GM19467 (cell line): ENCODE measurements around the gene KRT3.
"Not testable (repeated sequence)": the region's sequence is repeated elsewhere in the genome, so short reads cannot be mapped to it uniquely, and the experiment has no call there.

Experiments
- ATAC-seq: cut with Tn5 transposase; IDR thresholded peaks from one replicate; pipeline ENCODE4 v1.9.1; 2021; ENCODE audit warnings: mild to moderate bottlenecking, moderate library complexity; ENCODE audit not compliant: unreplicated experiment

KRT3 gene

DNA sequence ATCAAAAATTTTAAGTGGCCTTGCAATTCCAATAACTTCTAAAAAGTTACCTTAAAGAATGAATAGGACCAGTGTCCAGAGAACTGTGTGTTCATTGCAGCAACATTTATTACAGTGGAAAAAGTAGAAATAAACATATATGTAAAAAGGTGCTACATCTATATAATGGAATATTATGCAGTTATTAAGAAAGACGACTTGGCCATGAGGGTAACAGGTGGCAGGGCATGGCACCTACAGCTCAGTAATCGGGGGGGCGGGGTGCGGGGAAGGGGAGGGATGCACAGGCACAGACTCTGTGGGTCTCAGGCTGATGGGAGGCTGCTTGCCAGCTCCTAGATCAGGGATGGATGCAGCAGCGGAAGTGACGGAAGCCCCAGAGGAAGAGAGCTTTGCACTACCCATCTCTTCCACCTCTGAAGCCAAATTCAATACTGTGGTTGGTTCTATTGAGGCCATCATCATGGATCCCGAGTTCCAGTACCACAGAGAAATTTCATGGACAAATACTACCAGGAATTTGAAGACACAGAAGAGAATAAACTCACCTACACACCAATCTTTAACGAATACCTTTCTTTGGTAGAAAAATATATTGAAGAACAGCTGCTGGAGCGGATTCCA, 32.8 kb downstream of the KRT3 start:
- no peak for ATAC-seq

GRCh38 chr12:52761802-52762201, 34.1 kb downstream of the KRT3 start:
- no peak for ATAC-seq

- ATAC-seq: not testable (repeated sequence)
These were observed 34.7 kb downstream of the KRT3 start for GRCh38 chr12:52761218-52761617.

DNA sequence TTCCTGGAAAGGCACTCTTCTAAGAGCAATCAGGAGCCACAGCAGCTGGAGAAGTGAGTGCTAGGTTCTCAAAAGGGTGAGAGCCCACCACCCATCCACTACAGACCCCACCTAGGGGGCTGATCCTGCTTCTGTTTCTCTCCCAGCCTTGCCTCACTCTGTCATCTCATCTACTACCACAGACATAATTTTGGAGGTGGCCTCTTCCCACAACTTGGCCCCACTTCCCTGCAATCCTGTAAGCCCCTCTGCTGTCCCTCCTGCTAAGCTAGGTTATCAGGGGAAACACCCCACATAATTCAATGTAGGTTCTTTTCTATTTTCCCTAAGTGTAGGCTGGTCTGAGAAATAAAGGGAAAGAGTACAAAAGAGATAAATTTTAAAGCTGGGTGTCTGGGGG, 35.3 kb downstream of the KRT3 start:
- ATAC-seq: no peak

- no peak for ATAC-seq
These were observed 36.2 kb downstream of the KRT3 start for GRCh38 chr12:52759695-52760094.

DNA sequence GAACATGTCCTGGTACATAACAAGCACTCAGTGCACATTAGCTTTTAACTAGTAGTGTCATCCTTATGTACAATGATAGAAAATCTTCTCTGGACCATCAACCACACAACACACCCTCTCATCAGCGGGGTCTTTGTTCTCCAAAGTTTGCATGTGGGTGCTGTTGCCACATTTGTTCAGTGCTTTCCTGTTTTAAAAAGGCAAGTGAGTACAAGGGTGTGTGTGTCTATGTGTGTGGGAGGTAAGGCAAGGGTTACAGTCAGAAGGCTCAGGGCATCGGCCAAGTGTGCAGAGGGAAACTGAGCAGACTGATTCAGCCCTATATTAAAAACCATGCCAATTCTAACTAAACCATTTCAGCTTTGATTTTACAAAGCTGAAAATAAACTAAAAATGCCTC, 36.7 kb downstream of the KRT3 start:
- ATAC-seq: no peak

- no peak for ATAC-seq
These were observed 38.3 kb downstream of the KRT3 start for GRCh38 chr12:52757449-52758176.

DNA sequence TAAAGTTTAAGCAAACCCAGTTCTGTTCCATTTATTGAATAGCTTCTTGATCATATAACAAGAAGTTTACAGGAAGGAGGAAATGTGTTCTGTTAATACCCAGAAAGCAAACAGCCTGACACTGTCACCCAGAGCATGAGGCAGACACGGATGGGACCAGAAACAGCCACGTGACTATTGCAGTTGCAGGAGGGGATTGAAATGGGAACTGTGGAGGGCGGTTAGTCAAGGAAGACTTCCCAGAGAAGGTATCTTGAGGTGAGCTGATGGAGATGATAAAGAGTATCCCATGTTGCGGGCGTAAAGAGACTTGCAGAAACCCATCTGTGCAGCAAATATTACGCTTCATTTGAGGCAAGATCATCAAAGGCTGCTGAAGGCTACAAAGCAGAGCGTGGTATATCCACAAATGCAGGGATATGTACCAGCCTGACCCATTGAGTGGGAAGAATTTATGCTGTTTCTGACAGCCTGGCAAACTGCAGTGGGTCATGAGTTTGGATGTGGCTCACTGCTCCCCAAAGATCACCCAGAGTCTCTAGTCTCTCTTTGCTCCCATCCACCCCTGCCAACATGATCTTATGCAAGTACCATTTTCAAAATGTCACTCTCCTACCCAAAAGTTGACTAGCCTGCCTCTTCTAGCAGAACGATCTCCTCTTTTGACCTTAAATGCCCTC, 39.5 kb downstream of the KRT3 start:
- ATAC-seq: no peak

GRCh38 chr12:52755533-52755932, 40.4 kb downstream of the KRT3 start:
- ATAC-seq: no peak

DNA sequence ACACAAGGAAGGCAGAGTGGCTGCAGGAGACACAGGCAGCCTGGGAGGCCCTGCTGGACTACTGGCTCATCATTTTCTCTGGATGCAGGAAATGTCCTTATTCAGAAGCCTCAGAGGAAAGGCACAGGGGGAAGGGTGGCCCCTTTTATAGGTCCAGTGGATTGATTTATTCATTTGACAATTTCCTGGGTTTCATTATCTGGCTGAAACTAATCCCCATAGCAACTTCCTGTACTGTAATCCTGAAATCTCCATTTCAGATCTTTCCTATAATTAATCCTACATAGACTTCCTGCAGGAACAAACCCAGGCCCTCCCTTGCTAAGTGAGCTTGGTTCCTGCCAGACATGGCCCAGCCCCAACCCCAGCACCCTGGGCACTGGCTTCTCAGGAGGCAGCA, 41.8 kb downstream of the KRT3 start:
- no peak for ATAC-seq

- ATAC-seq: no peak
These were observed 42.6 kb downstream of the KRT3 start for GRCh38 chr12:52753283-52753682.

- no peak for ATAC-seq
These were observed 43.4 kb downstream of the KRT3 start for GRCh38 chr12:52752516-52752915.

DNA sequence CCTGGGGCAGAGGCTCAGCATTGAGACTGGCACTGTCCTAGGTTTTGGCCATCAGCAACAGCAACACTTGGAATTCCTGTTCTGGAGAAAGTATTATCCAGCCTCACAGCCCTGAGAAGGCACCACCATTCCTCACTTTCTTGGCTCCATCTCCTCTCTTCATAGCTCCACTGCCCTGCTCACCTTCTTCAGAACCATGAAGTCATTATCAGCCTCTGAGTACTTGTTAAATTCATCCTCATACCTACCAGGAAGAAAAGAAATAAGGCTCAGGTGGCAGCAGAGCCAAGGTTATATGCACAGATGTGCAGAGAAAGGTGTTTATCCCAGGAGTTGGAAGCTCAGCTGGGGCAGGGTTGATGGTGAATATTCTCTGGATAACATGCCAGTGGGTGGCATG, 44.1 kb downstream of the KRT3 start:
- ATAC-seq: no peak

DNA sequence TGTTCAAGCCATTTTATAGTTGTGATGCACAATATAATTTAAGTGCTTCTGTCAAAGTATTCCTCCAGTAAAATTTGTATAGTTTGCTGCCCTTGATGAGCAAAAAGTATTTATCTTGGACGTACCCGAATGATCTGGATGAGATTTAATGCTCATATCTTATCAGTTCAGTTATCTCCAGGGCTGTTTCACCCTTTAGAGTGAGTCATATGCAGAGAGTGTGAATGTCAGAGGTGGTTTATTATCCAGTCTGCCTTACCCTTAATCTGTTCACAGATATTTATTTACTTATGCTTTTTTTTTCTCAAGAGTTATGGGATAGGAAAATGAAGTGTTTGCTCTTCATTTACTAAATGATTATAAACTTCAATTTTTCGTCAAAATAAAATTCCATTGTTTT, 45.4 kb downstream of the KRT3 start:
- not testable (repeated sequence) for ATAC-seq

- ATAC-seq: no peak
These were observed 46.1 kb downstream of the KRT3 start for GRCh38 chr12:52749827-52750226.

GRCh38 chr12:52748578-52748977, 47.3 kb downstream of the KRT3 start:
- ATAC-seq: no peak

- no peak for ATAC-seq
These were observed 50.4 kb downstream of the KRT3 start for GRCh38 chr12:52745554-52745953.

DNA sequence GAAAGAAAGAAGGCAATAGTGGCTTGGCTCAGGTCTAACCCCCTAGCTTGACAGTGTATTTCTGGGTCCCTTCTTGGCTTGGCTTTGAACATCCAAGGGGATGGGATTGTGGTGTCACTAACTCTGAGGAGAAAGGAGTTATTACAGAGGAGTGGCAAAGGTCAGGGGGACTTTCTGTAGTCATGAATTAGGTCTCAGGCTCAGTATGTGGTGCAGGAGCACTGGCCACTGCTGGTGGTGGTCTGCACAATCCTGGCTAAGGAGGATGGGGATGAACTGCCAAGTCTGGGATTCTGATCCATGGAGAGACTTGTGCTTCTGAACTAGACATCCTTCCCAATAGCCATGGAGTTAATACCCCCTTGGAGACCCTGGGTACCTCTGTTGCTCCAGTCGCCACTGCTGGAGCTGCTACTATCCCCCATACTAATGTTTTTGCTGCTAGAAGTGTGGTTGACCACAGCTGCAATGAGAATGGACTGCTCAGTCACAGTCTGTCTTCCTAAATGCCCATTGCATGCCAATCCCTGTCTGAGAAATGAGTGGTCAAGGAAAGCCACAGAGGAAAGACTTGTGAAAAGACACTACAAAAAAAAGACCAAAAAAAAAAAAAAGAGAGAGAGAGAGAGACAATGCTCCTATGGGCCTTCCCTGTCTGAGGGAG, 51.3 kb downstream of the KRT3 start:
- ATAC-seq: no peak

DNA sequence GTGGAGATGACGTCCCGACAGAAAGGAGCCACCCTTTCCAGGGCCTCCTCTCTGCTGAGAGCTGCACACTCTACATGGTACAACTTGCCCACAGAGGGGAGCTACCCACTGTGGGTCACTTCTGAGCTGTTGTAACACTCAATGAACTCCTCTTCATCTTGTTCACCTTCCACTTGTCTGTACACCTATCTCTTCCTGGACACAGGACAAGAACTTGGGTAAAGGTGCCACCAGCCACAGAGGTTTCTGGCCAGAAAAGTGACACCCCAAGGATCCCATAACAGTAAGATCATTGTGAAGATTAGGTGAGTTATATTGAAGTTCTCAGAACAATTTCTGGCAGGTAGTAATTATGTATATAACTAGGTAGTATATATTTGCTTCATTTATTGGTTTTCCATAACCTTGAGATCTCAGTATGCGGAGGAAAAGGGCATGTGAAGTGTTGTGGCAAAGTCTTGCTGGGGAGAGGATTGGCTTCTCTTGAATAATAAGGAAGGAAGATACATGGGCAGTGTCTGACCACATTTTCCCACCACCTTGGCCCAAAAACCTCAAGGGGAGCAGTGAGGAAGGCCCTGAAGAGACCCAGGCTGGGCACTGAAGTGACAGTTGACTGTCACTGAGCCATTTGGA, 53.0 kb downstream of the KRT3 start:
- no peak for ATAC-seq

DNA sequence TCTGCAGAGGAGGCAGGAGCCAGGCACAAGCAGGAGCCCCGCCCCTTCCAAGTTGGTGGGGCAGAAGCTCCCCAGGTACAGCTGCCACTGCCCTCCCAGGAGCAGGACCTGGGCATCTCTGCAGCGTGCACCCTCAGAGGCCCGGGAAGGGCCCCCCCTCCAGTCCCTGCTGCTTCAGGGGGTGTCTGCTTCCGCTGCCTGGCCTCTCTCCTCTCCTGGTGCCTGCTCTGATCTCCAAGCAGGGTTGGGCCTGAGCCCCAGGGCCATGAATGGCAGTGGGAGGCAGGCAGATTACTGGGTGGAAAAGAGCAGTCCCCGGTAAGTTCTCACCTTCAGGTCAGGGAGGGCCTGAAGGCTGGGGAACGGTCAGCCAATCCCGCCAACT, 53.7 kb downstream of the KRT3 start:
- no peak for ATAC-seq
